K562 (cell line): ENCODE data around the gene MATR3. TPM values are rescaled to one million over a fixed set of nuclear protein-coding genes. Genes with fewer than 3 reads are reported as not detected.

ENCODE experiments used
- DLX4 ChIP-seq: fragments of 250-450 bp; sonication (Bioruptor Pico); IDR thresholded peaks from 2 replicates; pipeline ENCODE4 v1.6.1; 2021; ENCODE audit warnings: mild to moderate bottlenecking
- FOXP1 ChIP-seq: sonication (generic); formaldehyde crosslinking; IDR thresholded peaks from 2 replicates; pipeline ENCODE4 v1.8.0; 2022; ENCODE audit warnings: mild to moderate bottlenecking, missing genetic modification reagents
- HCFC1 ChIP-seq: IDR thresholded peaks from 2 replicates; pipeline ENCODE4 v1.6.1; 2012; ENCODE audit warnings: low read depth, low read length, improper control_type of control experiment
- HDAC3 ChIP-seq: fragments of 450-650 bp; IDR thresholded peaks from 2 replicates; pipeline ENCODE4 v1.6.1; 2018; ENCODE audit warnings: borderline replicate concordance, mild to moderate bottlenecking, moderate library complexity; ENCODE audit not compliant: partially characterized antibody
- PPARD ChIP-seq: fragments of 250-450 bp; sonication (Bioruptor Pico); IDR thresholded peaks from 2 replicates; pipeline ENCODE4 v1.8.0; 2022; ENCODE audit warnings: inconsistent platforms, mild to moderate bottlenecking, moderate library complexity
- SIN3B ChIP-seq: fragments of 450-650 bp; IDR thresholded peaks from 2 replicates; pipeline ENCODE4 v1.6.1; 2017; ENCODE audit warnings: low read depth, mild to moderate bottlenecking, moderate library complexity
- SIRT6 ChIP-seq: IDR thresholded peaks from one replicate; pipeline ENCODE4 v1.6.1; 2012; ENCODE audit warnings: low read depth, mild to moderate bottlenecking, control low read depth, inconsistent platforms, low read length, moderate library complexity
- SOX6 ChIP-seq: fragments of 450-650 bp; IDR thresholded peaks from 2 replicates; pipeline ENCODE4 v1.6.1; 2014; ENCODE audit warnings: mild to moderate bottlenecking
- STAG1 ChIP-seq: sonication (generic); formaldehyde crosslinking; IDR thresholded peaks from 2 replicates; pipeline ENCODE4 v1.5.0; 2020; ENCODE audit warnings: missing genetic modification reagents, borderline replicate concordance
- TBL1XR1 ChIP-seq, 2 experiments: IDR thresholded peaks; 2 replicates each; pipeline ENCODE4 v1.6.1; 2012; ENCODE audit warnings: improper control_type of control experiment in 2 of 2, low read length in 2 of 2, mild to moderate bottlenecking in 1 of 2
- TOE1 ChIP-seq, 2 experiments: fragments of 450-650 bp in 1 of 2; sonication (generic) in 1 of 2; formaldehyde crosslinking in 1 of 2; IDR thresholded peaks; 2 replicates each; pipeline versions ENCODE4 v1.7.1 to v1.8.0; 2016 to 2022; ENCODE audit warnings: borderline replicate concordance in 2 of 2, mild to moderate bottlenecking in 2 of 2, antibody characterized with exemption in 1 of 2, inconsistent platforms in 1 of 2, low read depth in 1 of 2, missing genetic modification reagents in 1 of 2, moderate library complexity in 1 of 2
- ZNF224 ChIP-seq: sonication (generic); formaldehyde crosslinking; IDR thresholded peaks from 2 replicates; pipeline ENCODE4 v1.8.0; 2022; ENCODE audit warnings: mild to moderate bottlenecking, missing genetic modification reagents
- ZNF77 ChIP-seq: fragments of 250-450 bp; sonication (Bioruptor Pico); IDR thresholded peaks from 2 replicates; pipeline ENCODE4 v1.5.0; 2020
- polyA plus RNA-seq, 8 experiments: library from polyadenylated mRNA; depleted of rRNA in 4 of 8; stranded (reverse) in 5 of 8; unstranded in 3 of 8; fragments of >200 nt; fragmentation: Nextera tagmentation in 2 of 8; fragmentation: Illumina TruSeq in 1 of 8; extraction: Ambion mirVana in 2 of 8; extraction: Trizol in 1 of 8; gene quantifications; 2 replicates each; pipeline versions ENCODE4 v1.2.1 to v1.2.3, GENCODE V29; 2011 to 2014; ENCODE audit warnings: inconsistent platforms in 1 of 8, missing spikeins in 1 of 8
- total RNA-seq, 7 experiments: library from RNA; depleted of rRNA in 6 of 7; stranded (reverse); fragments of >200 nt in 6 of 7; fragmentation: Illumina TruSeq in 2 of 7; extraction: Trizol in 2 of 7; gene quantifications; 2 replicates each; pipeline versions ENCODE4 v1.2.1 to v1.2.3, GENCODE V29; 2011 to 2021; ENCODE audit warnings: low replicate concordance in 1 of 7
- TF ChIP-seq, protein P1 (sequence below): fragments of 250-450 bp; sonication (Bioruptor Pico); IDR thresholded peaks from 2 replicates; pipeline ENCODE4 v1.9.0; 2021; ENCODE audit warnings: mild to moderate bottlenecking, inconsistent platforms

MATR3 gene
- total and polyA plus RNA-seq, 9 of the 15 experiments (the other 6 are each of a cell fraction or from before 2014, with no cell fraction given), result 150 to 425 (median 263) TPM

DNA sequence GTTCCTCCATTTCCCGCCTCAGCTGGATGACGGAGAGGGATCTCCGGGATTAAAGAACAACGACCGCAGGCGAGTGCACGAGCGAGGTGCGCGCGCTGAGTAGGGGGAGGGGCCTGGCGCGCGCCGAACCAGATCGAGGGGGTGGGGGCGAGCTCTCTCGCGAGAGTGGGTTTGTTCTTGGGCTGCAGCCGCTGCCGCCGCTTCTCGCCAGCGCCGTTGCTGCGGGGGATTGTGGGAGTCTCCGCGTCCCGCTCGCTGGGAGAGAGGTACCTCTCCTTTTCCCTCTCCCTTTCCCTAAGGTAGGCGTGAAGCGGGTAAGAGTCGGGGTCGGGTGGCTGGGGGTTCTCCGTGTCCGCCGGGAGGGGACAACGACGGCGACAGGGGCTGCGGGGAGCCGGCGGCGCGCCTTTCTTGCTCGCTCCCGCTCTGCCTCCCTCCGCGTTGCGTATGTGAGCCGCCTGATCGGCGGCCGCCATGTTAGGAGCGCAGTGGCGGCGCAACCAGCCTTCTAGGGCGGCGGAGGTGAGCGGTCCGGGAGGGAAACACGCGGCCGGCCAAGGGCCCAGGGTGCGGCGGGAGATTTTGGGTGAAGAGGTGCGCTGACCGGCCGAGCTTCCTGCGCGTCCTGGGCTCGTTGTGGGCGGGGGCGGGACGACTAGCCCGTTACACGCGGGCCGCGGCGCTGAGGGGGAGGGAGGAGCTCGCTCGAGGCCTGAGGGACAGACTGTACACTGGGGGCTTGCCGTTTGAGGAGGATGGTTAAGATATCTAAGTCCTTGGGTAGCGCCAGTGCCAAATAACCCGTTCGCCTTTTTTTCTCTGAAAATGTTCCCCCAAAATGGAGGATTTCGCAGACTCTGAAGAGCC lies at the start of gene MATR3 (continued):
- no peak for TF ChIP-seq DLX4 (CRISPR knock-in tag)
- TF ChIP-seq FOXP1 (CRISPR knock-in tag), result 0 out of 2 replicates have a peak, but pooled peaks have one; percentile 49
- TF ChIP-seq ZNF224 (CRISPR knock-in tag), result peak; percentile 78; the same call in 1 of the 2 replicates
- no peak for TF ChIP-seq ZNF77 (CRISPR knock-in tag)
- no peak; the same call in 1 of the 2 replicates for TF ChIP-seq TOE1 (IDR thresholded peaks at IDR 0.05; ENCODE audit: borderline replicate concordance)
- TF ChIP-seq TOE1 (CRISPR knock-in tag; IDR thresholded peaks at IDR 0.05; ENCODE audit: borderline replicate concordance, low read depth), result no peak
- TF ChIP-seq SIN3B, result peak; percentile 60; the same call in 1 of the 2 replicates
- peak in 1 of 2 experiments; percentile 52; a peak in 1 of 4 replicates for TF ChIP-seq TBL1XR1 (IDR thresholded peaks at IDR 0.05; ENCODE audit: low read length in 2 of 2)
- TF ChIP-seq STAG1 (CRISPR knock-in tag), result no peak
- TF ChIP-seq SOX6, result peak; percentile 70; the same call in 1 of the 2 replicates
- peak; percentile 54 for TF ChIP-seq HCFC1
- TF ChIP-seq SIRT6, result no peak
- no peak for TF ChIP-seq HDAC3
- TF ChIP-seq, protein P1, sequence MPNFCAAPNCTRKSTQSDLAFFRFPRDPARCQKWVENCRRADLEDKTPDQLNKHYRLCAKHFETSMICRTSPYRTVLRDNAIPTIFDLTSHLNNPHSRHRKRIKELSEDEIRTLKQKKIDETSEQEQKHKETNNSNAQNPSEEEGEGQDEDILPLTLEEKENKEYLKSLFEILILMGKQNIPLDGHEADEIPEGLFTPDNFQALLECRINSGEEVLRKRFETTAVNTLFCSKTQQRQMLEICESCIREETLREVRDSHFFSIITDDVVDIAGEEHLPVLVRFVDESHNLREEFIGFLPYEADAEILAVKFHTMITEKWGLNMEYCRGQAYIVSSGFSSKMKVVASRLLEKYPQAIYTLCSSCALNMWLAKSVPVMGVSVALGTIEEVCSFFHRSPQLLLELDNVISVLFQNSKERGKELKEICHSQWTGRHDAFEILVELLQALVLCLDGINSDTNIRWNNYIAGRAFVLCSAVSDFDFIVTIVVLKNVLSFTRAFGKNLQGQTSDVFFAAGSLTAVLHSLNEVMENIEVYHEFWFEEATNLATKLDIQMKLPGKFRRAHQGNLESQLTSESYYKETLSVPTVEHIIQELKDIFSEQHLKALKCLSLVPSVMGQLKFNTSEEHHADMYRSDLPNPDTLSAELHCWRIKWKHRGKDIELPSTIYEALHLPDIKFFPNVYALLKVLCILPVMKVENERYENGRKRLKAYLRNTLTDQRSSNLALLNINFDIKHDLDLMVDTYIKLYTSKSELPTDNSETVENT (CRISPR knock-in tag), result no peak
- TF ChIP-seq PPARD (CRISPR knock-in tag), result no peak
